H7 (cell line): Measurements from ENCODE around the gene KCNH1. TPM values are rescaled to one million over a fixed set of nuclear protein-coding genes. Genes with fewer than 3 reads are reported as not detected.

Source experiments
- DNase-seq: peaks from one replicate; pipeline ENCODE4 v3.0.0; 2012
- H3K27me3 ChIP-seq: 2 replicates; pipeline ENCODE4 v1.6.0; 2011; ENCODE audit warnings: mild to moderate bottlenecking, low read length; ENCODE audit not compliant: control insufficient read depth, insufficient read depth
- H3K36me3 ChIP-seq: replicated peaks from 2 replicates; pipeline ENCODE4 v1.5.1; 2011; ENCODE audit warnings: low read length; ENCODE audit not compliant: control insufficient read depth, insufficient read depth
- H3K4me3 ChIP-seq: 2 replicates; pipeline ENCODE4 v1.5.1; 2011; ENCODE audit warnings: low read depth, mild to moderate bottlenecking, control low read depth, low read length, moderate library complexity; ENCODE audit not compliant: insufficient read depth
- total RNA-seq: library from RNA; depleted of rRNA; stranded (reverse); fragments of >200 nt; shearing (Covaris generic); gene quantifications from 2 replicates; pipeline ENCODE4 v1.2.3, GENCODE V29; 2014

KCNH1 gene
- total RNA-seq, 1 experiment from 2014 or later = 0.07 TPM

DNA sequence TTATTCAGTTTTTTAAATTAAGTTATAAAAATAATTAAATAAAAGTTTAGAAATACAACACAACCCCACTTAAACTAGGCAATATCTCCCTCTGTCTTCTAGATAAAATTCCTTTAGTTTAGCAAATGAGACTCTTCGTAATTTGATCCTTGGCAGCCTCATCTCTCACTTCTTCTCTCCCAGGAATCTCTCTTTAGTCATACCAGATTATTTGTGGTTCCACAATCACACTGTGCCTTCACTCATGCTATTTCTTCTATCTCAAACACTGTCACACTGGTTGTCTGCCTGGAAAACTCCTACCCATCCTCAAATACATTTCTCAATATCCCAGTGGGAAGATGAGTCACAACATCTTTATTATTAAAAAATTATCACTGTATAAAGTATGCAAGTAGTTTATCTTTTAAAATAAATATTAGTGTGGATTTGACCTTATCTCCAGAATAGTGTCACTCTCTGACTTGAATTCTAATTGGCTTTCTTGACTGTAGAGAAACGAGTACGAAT, 195.5 kb downstream of the KCNH1 start:
- Histone ChIP-seq H3K4me3 (no peak overlapping the region), H3K27me3 (no peaks in the 10 kb centered on the region), H3K36me3 (no peaks in the 10 kb centered on the region)
- DNase-seq = no peak

DNA sequence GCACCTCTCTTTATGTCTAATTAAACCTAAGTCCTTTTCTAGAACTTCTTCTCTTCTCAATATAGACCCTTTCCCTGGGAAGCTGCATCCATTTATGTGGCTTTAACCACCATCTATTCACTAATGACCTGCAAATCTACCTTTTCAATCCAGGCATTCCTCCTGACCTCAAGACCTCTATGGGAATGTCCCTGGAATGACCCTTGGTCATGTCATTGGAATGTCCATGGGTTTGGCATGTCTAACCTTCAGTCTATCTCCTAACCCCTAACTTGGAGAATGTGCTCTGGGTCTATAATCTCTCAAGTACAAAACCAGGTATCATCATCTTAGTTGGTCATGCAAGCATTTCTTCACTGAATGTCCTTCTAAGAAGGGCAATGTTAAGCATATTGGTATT, 196.1 kb downstream of the KCNH1 start:
- Histone ChIP-seq H3K36me3 (no peaks in the 10 kb centered on the region), H3K4me3 (no peak overlapping the region), H3K27me3 (no peaks in the 10 kb centered on the region)
- no peak for DNase-seq

GRCh38 chr1:210935905-210936304, 198.0 kb downstream of the KCNH1 start:
- Histone ChIP-seq H3K27me3 (no peaks in the 10 kb centered on the region), H3K36me3 (no peaks in the 10 kb centered on the region), H3K4me3 (no peak overlapping the region)
- DNase-seq = no peak

GRCh38 chr1:210932104-210932503, 201.8 kb downstream of the KCNH1 start:
- no peak for DNase-seq
- Histone ChIP-seq H3K36me3 (no peaks in the 10 kb centered on the region), H3K27me3 (no peaks in the 10 kb centered on the region), H3K4me3 (no peak overlapping the region)

DNA sequence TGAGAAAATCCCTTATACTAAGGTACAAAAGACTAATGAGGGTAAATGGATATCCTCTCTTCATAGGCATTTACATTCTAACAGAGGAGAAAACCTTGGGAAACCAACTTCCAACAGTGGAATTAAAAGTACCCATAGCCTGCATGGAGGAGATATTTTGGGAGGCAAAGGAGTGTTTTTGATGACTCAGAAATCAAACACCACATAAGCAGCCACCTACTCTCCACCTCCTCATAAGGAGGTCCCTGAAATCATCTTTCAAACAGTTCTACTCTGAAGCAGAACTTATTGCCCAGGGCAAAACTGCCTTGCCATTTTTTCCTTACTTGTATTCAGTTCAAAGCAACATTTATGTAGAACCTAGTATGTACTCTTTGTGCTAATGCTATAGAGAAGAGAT, 211.3 kb downstream of the KCNH1 start:
- Histone ChIP-seq H3K27me3 (no peaks in the 10 kb centered on the region), H3K36me3 (no peaks in the 10 kb centered on the region), H3K4me3 (no peak overlapping the region)
- no peak for DNase-seq

GRCh38 chr1:210920716-210921694, 212.9 kb downstream of the KCNH1 start:
- no peaks in the 10 kb centered on the region for H3K27me3 ChIP-seq
- H3K36me3 ChIP-seq = no peaks in the 10 kb centered on the region
- DNase-seq = no peak
- no peak overlapping the region for H3K4me3 ChIP-seq

GRCh38 chr1:210920258-210920657, 213.7 kb downstream of the KCNH1 start:
- Histone ChIP-seq H3K27me3 (no peaks in the 10 kb centered on the region), H3K36me3 (no peaks in the 10 kb centered on the region), H3K4me3 (no peak overlapping the region)
- DNase-seq = no peak

GRCh38 chr1:210918893-210919292, 215.1 kb downstream of the KCNH1 start:
- DNase-seq = no peak
- no peaks in the 10 kb centered on the region for H3K27me3 ChIP-seq
- H3K4me3 ChIP-seq = no peak overlapping the region
- no peaks in the 10 kb centered on the region for H3K36me3 ChIP-seq

DNA sequence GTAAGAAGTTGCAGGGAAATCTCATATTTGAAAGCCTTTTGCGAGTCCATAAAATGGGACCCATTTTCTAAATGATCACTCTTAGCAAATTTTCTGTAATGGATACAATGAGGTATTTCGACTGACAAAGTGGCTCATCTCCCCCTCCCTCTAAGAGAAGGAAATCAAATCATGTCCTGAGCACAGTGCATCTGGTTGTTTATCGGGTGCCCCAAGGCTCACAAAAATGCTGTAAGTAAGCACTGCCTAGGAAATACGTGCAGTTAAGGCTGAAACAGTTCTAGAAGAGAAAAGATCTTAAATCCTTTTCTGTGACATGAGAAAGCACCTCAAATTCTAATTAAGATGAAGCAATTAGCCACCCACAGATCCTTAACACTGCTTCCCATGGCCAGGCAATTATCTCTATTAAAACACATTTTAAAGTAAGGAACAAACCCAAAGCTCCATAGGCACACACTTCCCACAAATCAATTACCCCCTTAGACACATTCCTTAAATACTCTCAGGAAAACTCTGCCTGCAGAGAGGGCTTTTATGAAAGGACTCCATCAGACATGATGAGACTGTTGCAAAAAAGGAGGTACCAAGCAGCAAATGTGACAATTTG, 216.3 kb downstream of the KCNH1 start:
- no peak for DNase-seq
- H3K27me3 ChIP-seq = no peaks in the 10 kb centered on the region
- H3K4me3 ChIP-seq = no peak overlapping the region
- H3K36me3 ChIP-seq = no peaks in the 10 kb centered on the region

DNA sequence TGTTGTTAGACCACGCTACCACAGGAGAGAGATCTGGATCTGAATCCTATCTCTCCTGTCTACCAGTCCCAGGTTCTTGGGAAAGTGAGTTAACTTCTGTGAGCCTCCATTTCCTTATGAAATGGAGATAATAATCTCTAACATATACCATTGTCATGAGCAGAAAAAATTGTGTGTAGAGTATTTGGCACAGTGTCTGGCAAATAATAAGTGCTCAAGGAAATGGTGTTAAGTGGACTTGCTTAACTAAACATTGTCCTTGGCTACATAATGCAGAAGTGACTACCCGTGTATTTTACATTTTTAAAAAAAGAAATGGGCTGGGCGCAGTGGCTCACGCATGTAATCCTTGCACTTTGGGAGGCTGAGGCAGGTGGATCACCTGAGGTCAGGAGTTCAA, 217.4 kb downstream of the KCNH1 start:
- no peaks in the 10 kb centered on the region; the same call in 1 of the 2 replicates for H3K27me3 ChIP-seq
- no peak overlapping the region for H3K4me3 ChIP-seq
- DNase-seq = no peak
- H3K36me3 ChIP-seq = no peaks in the 10 kb centered on the region

GRCh38 chr1:210915890-210916507, 217.9 kb downstream of the KCNH1 start:
- no peak overlapping the region for H3K4me3 ChIP-seq
- no peaks in the 10 kb centered on the region; the same call in 1 of the 2 replicates for H3K27me3 ChIP-seq

GRCh38 chr1:210912752-210913151, 221.2 kb downstream of the KCNH1 start:
- Histone ChIP-seq H3K4me3 (no peak overlapping the region), H3K36me3 (no peaks in the 10 kb centered on the region), H3K27me3 (no peaks in the 10 kb centered on the region; the same call in 1 of the 2 replicates)
- DNase-seq = no peak

More at GRCh38 chr1:210915890-210916507, 217.9 kb downstream of the KCNH1 start:
- H3K36me3 ChIP-seq = no peaks in the 10 kb centered on the region
- no peak for DNase-seq

- no peak for DNase-seq
- Histone ChIP-seq H3K4me3 (no peak overlapping the region), H3K27me3 (no peaks in the 10 kb centered on the region; the same call in 1 of the 2 replicates), H3K36me3 (no peaks in the 10 kb centered on the region)
These were observed 223.8 kb downstream of the KCNH1 start for GRCh38 chr1:210910020-210910575.

DNA sequence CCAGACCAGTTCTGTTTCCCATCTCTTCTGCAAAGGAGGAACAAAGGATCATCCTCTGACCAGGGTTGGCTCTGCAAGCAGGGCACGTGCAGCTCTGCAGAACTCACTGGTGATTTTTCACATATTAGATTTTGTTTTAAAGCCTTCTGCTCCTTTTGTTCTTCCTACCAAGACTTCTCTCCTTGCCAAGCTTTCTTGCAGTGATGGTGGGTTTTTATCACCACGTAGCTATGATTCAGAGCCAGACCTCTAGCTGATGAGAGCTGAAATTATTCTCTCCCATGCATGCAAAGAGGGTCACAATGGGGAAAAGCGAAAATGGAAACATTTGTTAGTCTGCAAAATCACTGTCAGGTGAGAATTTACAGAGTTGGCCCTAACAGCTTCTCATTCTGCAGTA, 225.2 kb downstream of the KCNH1 start:
- Histone ChIP-seq H3K36me3 (no peaks in the 10 kb centered on the region), H3K27me3 (no peaks in the 10 kb centered on the region; the same call in 1 of the 2 replicates), H3K4me3 (no peak overlapping the region)
- DNase-seq = no peak
